ENCODE measurements around the gene RAPGEFL1.
A peak's percentile ranks its signal among the peaks of the same experiment; 100 is the strongest.
"Not testable (repeated sequence)": the region's sequence is repeated elsewhere in the genome, so short reads cannot be mapped to it uniquely, and the experiment has no call there.

The RAPGEFL1 gene

GRCh38 chr17:40174514-40174913 lies 2.8 kb upstream of the RAPGEFL1 start:
- no peak for DNase-seq

- DNase-seq, result no peak
Observed at GRCh38 chr17:40175928-40176753, 1.1 kb upstream of the RAPGEFL1 start.

DNA sequence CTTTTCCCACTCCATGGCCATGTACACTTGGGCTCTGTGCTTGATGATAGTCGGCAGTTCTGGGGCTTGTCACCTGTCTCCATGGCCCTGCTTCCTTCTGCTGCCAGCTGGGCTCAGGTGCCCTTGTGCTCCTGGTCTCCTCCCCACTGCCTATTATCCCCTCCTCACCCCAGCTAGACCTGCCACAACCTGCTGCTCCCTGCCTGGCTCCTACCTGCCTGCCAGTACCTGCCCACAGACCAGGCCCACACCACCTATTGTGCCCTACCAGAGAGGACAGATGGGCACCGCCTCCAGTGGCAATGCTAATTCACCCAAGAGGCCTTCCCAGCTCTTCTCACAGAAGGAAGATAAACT lies 538 bp upstream of the RAPGEFL1 start:
- DNase-seq, result peak; percentile 10

GRCh38 chr17:40178021-40178601 lies 841 bp downstream of the RAPGEFL1 start:
- no peak for DNase-seq

DNA sequence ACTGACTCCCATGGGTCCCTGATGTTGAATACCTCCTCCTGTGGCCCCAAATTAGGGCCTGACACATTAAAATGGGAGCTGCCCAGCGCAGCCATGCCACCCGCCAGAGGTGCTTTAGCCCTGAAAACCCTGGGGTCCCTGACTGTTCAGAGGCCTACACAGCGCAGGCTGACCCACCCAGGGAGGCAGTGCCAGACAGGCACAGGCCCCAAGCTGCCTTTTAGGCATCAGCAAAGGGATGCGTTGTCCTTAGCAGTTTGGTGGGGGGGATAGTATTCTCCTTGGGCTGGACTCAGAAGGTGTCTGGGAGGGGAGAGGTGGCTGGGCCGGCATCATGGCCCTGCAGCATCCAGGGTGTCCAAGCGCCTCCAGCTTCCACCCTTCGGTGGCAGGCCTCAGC lies 1.4 kb downstream of the RAPGEFL1 start:
- DNase-seq, result no peak

DNA sequence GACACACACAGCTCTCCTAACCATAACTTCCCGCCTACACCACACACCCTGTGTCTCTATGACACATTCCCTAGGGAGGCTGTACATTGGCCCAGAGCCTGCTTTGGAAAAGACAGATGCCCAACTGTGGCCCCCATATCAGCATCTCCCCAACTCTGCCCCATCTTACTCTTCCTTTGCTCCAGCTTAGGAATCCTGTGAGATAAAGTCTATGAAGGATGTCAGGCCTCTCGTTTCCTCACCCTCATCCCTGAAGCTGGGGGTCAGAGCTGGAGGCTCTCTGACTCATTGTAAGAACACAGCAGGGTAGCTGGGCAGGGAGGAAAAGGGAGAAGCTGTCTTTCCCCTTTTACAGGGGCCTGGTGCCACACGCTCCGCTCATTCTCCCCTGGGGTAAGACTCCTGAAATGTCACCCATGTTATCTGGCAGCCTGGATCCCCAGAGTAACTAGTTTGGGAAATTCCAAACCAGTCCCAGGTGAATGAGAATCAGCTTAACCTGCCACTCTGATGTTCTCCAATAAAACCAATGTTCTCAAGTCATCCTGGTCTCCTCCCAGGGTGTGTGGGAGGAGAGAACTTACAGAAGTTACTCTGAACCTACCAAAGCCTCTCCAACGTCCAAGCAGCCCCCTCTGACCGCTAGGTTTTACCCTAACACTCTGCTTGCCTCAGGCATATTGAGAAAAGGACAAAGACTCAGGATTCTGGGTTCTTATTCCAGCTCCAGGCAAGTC lies 2.8 kb downstream of the RAPGEFL1 start:
- DNase-seq, result no peak

DNA sequence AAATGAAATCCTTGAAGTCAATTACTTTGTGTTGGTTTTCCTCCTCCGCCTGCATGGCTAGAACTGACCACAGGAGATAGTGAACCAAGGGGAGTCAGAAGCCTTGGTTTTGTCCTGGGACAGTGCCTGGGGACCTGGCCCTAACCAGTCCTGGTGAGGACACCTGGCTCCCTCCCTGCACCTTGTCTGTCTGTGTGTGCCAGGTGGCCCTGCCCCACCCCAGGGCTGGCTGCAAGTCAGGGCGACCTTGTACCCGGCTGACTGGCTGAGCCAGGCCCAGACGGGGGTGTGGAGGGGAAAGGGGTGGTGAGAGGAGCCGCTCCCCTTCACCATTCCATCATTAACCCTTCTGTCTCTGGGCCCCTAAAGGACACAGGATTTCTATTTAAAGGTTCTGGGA lies 3.4 kb downstream of the RAPGEFL1 start:
- no peak for DNase-seq

GRCh38 chr17:40181205-40181604 lies 3.9 kb downstream of the RAPGEFL1 start:
- no peak for DNase-seq

GRCh38 chr17:40182606-40183005 lies 5.3 kb downstream of the RAPGEFL1 start:
- DNase-seq, result no peak

DNA sequence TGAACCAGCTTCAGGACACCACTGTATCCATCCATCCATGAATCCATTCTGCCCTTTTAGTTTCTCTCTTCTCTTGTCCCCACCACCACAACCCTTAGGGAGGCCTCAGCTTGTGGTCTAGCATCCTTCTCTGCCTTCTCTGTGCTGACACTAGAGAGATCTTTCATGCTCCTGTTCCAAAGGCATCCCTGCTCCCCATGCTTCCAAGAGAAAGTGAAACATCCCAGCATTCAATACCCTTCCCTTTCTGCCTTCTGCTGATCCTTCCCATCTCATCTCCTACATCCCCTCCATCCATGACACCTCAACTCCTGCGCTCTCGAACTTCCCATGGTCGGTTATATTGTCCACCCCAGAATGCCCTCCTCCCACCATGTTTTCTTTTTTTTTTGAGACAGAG lies 10.0 kb downstream of the RAPGEFL1 start:
- no peak for DNase-seq

GRCh38 chr17:40188694-40189093 lies 11.4 kb downstream of the RAPGEFL1 start:
- DNase-seq, result no peak

GRCh38 chr17:40190197-40191021 lies 13.1 kb downstream of the RAPGEFL1 start:
- DNase-seq, result peak; percentile 59

- peak; percentile 61 for DNase-seq
Observed at GRCh38 chr17:40191237-40192208, 14.3 kb downstream of the RAPGEFL1 start.

DNA sequence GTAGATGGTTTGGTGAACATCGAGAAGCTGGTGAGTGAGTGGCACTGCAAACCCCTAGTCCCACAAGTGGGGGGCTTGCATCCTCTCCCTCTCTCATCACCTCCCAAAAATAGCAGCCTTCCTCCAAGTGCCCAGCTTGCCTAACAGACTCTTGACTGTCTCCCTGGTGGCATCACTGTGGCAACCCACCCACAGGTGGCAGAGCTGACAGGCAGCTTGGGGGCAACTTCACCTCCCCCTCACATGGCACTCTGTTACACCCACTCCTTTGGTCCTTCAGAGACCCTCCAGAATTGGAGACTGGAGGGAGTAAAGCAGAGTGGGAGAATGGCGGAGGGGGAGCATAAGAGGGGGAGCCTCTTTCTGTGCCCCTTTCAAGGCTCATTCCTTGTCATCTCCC lies 15.7 kb downstream of the RAPGEFL1 start:
- no peak for DNase-seq

GRCh38 chr17:40194821-40195220 lies 17.6 kb downstream of the RAPGEFL1 start:
- DNase-seq, result no peak

- no peak for DNase-seq
Observed at GRCh38 chr17:40197550-40197949, 20.3 kb downstream of the RAPGEFL1 start.

DNA sequence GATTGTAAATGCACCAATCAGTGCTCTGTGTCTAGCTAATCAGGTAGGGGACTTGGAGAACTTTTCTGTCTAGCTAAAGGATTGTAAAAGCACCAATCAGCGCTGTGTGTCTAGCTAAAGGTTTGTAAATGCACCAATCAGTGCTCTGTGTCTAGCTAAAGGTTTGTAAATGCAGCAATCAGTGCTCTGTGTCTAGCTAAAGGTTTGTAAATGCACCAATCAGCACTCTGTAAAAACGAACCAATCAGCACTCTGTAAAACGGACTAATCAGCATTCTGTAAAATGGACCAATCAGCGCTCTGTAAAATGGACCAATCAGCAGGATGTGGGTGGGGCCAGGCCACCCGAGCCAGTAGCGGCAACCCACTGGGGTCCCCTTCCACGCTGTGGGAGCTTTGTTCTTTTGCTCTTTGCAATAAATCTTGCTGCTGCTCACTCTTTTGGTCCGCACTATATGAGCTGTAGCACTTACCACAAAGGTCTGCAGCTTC lies 20.7 kb downstream of the RAPGEFL1 start:
- not testable (repeated sequence) for DNase-seq

DNA sequence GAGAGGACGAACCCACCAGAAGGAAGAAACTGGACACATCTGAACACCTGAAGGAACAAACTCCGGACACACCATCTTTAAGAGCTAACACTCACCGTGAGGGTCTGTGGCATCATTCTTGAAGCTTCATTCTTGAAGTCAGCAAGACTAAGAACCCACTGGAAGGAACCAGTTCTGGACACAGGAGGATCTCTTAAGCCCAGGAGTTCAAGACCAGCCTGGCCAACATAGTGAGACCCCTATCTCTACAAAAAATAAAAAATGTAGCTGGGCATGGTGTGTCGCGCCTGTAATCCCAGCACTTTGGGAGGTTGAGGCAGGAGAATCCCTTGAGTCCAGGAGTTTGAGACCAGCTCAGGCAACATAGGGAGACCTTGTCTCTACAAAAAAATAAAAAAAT lies 21.3 kb downstream of the RAPGEFL1 start:
- no peak for DNase-seq

DNA sequence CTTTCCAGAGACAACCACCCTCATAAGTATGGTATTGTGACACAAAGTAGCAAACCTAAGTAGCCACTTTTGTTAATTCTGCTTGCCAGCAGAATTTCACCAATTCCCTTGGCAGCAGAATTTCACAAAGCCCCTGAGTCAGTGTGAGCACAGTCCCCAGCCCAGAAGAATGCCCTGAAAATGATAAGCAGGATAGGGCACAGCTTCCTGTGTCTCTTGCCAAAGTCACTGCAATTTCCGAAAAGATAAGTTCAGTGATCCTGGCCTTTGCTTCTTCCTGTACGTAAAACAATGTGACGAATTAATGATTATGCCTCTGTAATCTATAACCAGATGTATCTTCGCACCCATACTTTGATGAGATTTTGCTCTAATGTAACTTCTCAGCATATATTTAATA lies 25.9 kb downstream of the RAPGEFL1 start:
- no peak for DNase-seq

DNA sequence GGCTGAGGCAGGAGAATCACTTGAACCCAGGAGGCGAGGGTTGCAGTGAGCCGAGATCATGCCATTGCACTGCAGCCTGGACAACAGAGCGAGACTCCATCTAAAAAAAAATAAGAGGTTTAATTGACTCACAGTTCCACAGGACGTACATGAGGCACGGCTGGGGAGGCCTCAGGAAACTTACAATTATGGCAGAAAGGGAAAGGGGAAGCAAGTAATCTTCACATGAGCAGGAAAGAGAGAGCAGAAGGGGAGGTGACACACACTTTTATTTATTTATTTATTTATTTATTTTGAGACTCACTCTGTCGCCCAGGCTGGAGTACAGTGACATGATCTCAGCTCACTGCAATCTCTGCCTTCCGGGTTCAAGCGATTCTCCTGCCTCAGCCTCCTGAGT lies 28.9 kb downstream of the RAPGEFL1 start:
- not testable (repeated sequence) for DNase-seq

- DNase-seq, result no peak
Observed at GRCh38 chr17:40209404-40210093, 32.3 kb downstream of the RAPGEFL1 start.
